Ammon's horn (tissue), 1 donor: ENCODE results near the gene PDCD10.

Experiments used
- DNase-seq: peaks from one replicate; pipeline ENCODE4 v3.0.0-alpha.2; 2016; ENCODE audit warnings: low spot score

PDCD10 gene

GRCh38 chr3:167734498-167735232 is at the start of gene PDCD10:
Gene PDCD10, minus strand, starts transcription at chr3:167734892. Its CDS starts 14,735 bp downstream, at chr3:167720157.
- peak; percentile 99 for DNase-seq

GRCh38 chr3:167783781-167784180 is 49.1 kb upstream of the PDCD10 start:
- peak; percentile 64 for DNase-seq

- DNase-seq = no peak
Measured at GRCh38 chr3:167780214-167780883, 45.7 kb upstream of the PDCD10 start.

GRCh38 chr3:167777356-167777755 is 42.7 kb upstream of the PDCD10 start:
- no peak for DNase-seq

GRCh38 chr3:167776066-167776685 is 41.5 kb upstream of the PDCD10 start:
- no peak for DNase-seq

DNA sequence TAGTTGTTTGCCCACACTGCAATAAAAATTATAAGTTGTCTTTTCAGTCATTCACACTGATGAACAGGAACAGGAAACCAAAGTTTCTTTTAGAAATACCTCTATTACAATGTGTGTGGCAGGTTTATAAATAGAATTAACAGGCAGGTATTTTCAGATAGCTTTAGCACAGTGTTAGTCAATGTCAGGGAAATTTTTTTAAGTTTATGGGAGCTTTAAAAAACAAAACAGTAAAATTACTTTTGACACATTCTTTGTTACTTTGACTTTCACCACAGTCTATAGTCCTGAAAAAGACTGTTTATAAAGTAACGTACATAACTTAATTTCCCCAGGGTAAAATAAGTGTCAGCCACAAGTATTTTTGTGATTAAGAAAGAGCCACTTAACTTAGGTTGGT is 38.9 kb upstream of the PDCD10 start:
- DNase-seq = no peak

DNA sequence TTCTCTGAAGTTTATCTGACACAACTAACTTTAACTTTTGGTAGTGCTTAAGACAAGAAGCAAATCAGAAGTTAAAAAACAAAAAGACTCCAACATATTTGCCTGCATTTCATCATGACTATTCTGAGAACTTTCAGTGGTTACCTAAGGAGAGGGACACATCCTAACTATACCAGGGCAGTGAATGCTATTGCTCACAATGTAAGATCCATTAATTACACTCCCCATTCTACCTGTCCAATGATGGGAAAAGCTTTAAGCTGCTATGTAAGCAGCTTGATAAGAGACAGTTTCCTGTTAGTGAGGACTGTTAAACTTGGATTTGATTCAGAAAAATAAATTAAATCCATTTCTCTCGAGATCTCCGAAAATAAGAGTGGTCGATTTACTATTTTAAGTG is 38.3 kb upstream of the PDCD10 start:
- DNase-seq = no peak

- DNase-seq = no peak
Measured at GRCh38 chr3:167762296-167762695, 27.6 kb upstream of the PDCD10 start.

GRCh38 chr3:167761302-167761701 is 26.6 kb upstream of the PDCD10 start:
- DNase-seq = no peak

- DNase-seq = no peak
Measured at GRCh38 chr3:167754049-167754448, 19.4 kb upstream of the PDCD10 start.

- no peak for DNase-seq
Measured at GRCh38 chr3:167750272-167750971, 15.7 kb upstream of the PDCD10 start.

- no peak for DNase-seq
Measured at GRCh38 chr3:167749728-167750127, 15.0 kb upstream of the PDCD10 start.

GRCh38 chr3:167749209-167749608 is 14.5 kb upstream of the PDCD10 start:
- no peak for DNase-seq

DNA sequence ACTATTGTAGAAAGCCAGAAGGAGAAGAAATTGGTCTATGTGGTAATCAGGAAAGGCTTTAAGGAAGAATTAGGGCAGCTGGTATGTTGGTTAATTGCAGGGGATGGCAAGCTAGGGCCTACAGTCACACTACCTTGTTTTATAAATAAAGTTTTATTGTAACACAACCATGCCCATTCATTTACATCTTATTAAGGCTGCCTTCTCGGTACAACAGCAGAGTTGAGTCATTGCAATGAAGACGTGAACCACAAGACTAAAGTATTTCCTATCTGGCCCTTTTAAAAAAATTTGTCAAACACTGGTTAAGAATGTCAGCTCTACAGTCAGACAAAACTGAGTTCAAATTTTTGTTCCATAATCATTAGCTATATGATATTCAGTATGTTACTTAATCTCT is 9.1 kb upstream of the PDCD10 start:
- no peak for DNase-seq

DNA sequence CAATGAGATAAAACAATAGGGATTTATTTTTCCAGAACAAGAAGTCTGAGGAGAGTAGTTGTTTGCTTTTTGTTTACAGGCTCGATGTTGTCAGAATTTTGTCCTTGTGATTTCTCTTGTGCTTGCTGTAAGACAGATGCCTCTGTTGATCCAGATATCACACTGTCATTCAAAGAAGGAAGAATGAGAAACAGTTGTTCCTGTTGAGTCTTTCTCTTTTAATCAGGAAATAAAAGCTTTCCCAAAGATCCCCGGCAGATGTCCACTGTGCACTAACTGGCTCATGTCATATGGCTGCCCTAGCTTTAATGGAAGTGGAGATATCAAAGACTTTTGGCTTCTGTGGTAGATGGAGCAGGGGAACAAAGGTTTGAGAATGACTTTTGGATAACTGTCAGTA is 7.6 kb upstream of the PDCD10 start:
- peak; percentile 41 for DNase-seq

DNA sequence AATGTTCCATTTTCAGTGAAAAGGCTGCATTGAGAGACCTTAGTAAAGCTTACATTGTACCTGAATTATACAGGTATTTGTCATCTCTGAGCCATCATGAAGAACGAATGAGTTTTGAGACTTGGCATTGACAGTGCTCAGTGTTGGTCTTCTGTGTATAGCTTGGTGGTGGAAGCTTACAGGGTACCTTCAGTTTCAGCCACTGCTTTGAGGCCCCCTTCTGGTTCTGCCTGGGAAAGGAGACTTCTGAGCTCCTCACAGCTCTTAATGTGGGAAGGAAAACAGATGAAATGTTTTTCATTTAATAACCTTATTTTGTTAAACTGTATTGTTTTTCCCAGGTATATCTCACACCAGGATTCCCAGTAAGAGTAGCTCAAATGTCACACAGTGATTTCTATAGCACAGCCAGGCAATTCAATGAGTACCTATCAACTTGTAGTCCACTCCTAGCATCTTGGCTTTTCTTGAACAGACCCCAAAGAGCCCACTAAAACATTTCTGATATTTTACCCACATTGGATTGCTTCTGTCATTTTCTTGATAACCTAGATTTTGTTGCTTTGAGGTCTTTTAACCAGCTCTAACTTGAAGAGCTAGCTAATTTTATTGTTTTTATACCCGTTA is 6.4 kb upstream of the PDCD10 start:
- peak; percentile 77 for DNase-seq

DNA sequence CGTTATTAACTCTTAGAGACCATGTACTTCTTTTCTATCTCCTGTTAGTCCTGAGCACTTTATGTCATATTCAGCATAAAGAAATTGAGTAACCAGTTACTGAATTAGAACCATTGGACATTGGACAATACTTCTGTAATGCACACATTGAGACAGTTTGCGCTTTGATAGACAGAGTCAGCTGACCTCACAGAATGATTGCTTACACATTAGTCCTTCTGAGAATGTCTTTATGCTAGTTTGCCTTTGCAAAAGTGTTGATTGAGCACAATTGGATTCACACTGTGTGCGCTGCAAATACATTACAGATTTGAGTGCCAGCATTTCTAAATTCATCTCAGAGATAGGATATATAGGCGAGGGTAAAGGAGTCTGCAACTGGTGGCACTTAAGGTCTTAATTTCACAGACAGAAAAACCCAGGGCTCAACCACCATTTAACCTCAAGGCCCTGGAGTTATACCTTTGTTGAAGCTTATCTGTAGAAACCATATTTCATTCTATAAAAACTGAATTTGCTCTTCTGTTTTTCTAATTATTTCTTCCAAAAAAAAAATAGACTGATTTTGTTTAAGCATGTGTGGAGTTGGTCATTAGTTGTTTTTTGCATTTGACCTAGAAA is 4.6 kb upstream of the PDCD10 start:
- peak; percentile 74 for DNase-seq

GRCh38 chr3:167738037-167738436 is 3.3 kb upstream of the PDCD10 start:
- DNase-seq = no peak

- no peak for DNase-seq
Measured at GRCh38 chr3:167736997-167737396, 2.3 kb upstream of the PDCD10 start.

- no peak for DNase-seq
Measured at GRCh38 chr3:167736264-167736787, 1.6 kb upstream of the PDCD10 start.
